DLD1 (cell line): Measurements from ENCODE around the gene TMEM219.
"Not testable (repeated sequence)": the region's sequence is repeated elsewhere in the genome, so short reads cannot be mapped to it uniquely, and the experiment has no call there.

ENCODE experiments used
- in situ Hi-C: cut with HindIII; loops from 2 replicates; pipeline ENCODE4 v1.10.0; 2017; ENCODE audit warnings: low sequenced_read_pairs

The TMEM219 gene

GRCh38 chr16:29961479-29962343, at the start of gene TMEM219:
TMEM219 (plus strand) TSS chr16:29962079; CDS start chr16:29963144, 1,065 bp downstream.
- in situ Hi-C loops: no loop called here

GRCh38 chr16:29912087-29912486, 49.8 kb upstream of the TMEM219 start:
- in situ Hi-C loops: no loop called here

GRCh38 chr16:29913514-29913913, 48.4 kb upstream of the TMEM219 start:
- in situ Hi-C loops: no loop called here

- in situ Hi-C loops: no loop called here
These were observed 46.2 kb upstream of the TMEM219 start for GRCh38 chr16:29915590-29916247.

GRCh38 chr16:29916979-29917378, 44.9 kb upstream of the TMEM219 start:
- in situ Hi-C loops: no loop called here

GRCh38 chr16:29920288-29921033, 41.4 kb upstream of the TMEM219 start:
- in situ Hi-C loops: no loop called here

- in situ Hi-C loops: no loop called here
These were observed 40.9 kb upstream of the TMEM219 start for GRCh38 chr16:29921034-29921385.

GRCh38 chr16:29922326-29922725, 39.6 kb upstream of the TMEM219 start:
- in situ Hi-C loops: no loop called here

GRCh38 chr16:29922986-29923501, 38.8 kb upstream of the TMEM219 start:
- in situ Hi-C loops: no loop called here

- in situ Hi-C loops: no loop called here
These were observed 36.6 kb upstream of the TMEM219 start for GRCh38 chr16:29925105-29925756.

GRCh38 chr16:29925781-29926710, 35.8 kb upstream of the TMEM219 start, which contains the start of gene KCTD13:
KCTD13 (minus strand) TSS chr16:29926226; CDS start chr16:29926033, 193 bp downstream.
- in situ Hi-C loops: no loop called here

GRCh38 chr16:29926711-29927052, 35.2 kb upstream of the TMEM219 start:
- in situ Hi-C loops: no loop called here

GRCh38 chr16:29927070-29927905, 34.6 kb upstream of the TMEM219 start:
- in situ Hi-C loops: no loop called here

- in situ Hi-C loops: not testable (repeated sequence)
These were observed 30.1 kb upstream of the TMEM219 start for GRCh38 chr16:29931750-29932149.

GRCh38 chr16:29940656-29941055, 21.2 kb upstream of the TMEM219 start:
- in situ Hi-C loops: no loop called here

GRCh38 chr16:29943846-29944799, 17.8 kb upstream of the TMEM219 start:
- in situ Hi-C loops: no loop called here

GRCh38 chr16:29947897-29948296, 14.0 kb upstream of the TMEM219 start:
- in situ Hi-C loops: no loop called here
